Panc1 (cell line): ENCODE results near the gene PHF24. TPM values are rescaled to one million over a fixed set of nuclear protein-coding genes. Genes with fewer than 3 reads are reported as not detected.

Experiments used
- ATAC-seq: fragments of 200-7000 bp; cut with Tn5 transposase; 2 replicates; pipeline ENCODE4 v1.9.1; 2020; ENCODE audit warnings: mild to moderate bottlenecking, moderate library complexity
- BruUV-seq: library from RNA; stranded (reverse); fragments of 400-500 nt; replicated peaks from 2 replicates; lab custom pipeline; 2021; lab: Mats Ljungman, UMichigan
- CTCF ChIA-PET: fragments of 300-600 bp; sonication (Branson Sonifier 250); formaldehyde crosslinking; loops from one replicate; lab custom pipeline; 2022; ENCODE audit warnings: antibody characterized with exemption; lab: Charles Lee
- POLR2A ChIA-PET: fragments of 300-600 bp; sonication (Branson Sonifier 250); formaldehyde crosslinking; loops from one replicate; lab custom pipeline; 2022; ENCODE audit warnings: antibody characterized with exemption; lab: Charles Lee
- DNase-seq: peaks from one replicate; pipeline ENCODE4 v3.0.0-alpha.2; 2010; ENCODE audit warnings: low read depth, low spot score
- H3K27ac ChIP-seq: 2 replicates; pipeline ENCODE4 v1.5.1; 2011; ENCODE audit warnings: mild to moderate bottlenecking, low read length, inconsistent platforms
- H3K27me3 ChIP-seq: fragments of 200-500 bp; sonication (Bioruptor generic); 2 replicates; pipeline ENCODE4 v1.6.0; 2014; ENCODE audit warnings: low read length, inconsistent platforms; ENCODE audit not compliant: control insufficient read depth, insufficient read depth
- H3K36me3 ChIP-seq: fragments of 200-500 bp; sonication (Bioruptor generic); 2 replicates; pipeline ENCODE4 v1.5.1; 2014; ENCODE audit warnings: inconsistent platforms, mild to moderate bottlenecking, low read length, moderate library complexity; ENCODE audit not compliant: control insufficient read depth, insufficient read depth
- H3K4me1 ChIP-seq: 2 replicates; pipeline ENCODE4 v1.5.1; 2011; ENCODE audit warnings: inconsistent platforms, mild to moderate bottlenecking, low read length, moderate library complexity; ENCODE audit not compliant: control insufficient read depth, insufficient read depth
- H3K4me3 ChIP-seq, 2 experiments: 2 replicates each; pipeline ENCODE4 v1.5.1; 2011 to 2012; ENCODE audit warnings: low read depth in 2 of 2, low read length in 2 of 2, mild to moderate bottlenecking in 2 of 2, inconsistent platforms in 1 of 2, moderate library complexity in 1 of 2
- H3K9me3 ChIP-seq: fragments of 200-500 bp; sonication (Bioruptor generic); 2 replicates; pipeline ENCODE4 v1.5.1; 2014; ENCODE audit warnings: low read depth, mild to moderate bottlenecking, inconsistent platforms, low read length, moderate library complexity; ENCODE audit not compliant: control insufficient read depth, insufficient read depth
- CTCF ChIP-seq: fragments of 450-650 bp; IDR thresholded peaks from 2 replicates; pipeline ENCODE4 v1.5.1; 2017; ENCODE audit warnings: mild to moderate bottlenecking
- POLR2AphosphoS5 ChIP-seq: IDR thresholded peaks from 2 replicates; pipeline ENCODE4 v1.6.1; 2012; ENCODE audit warnings: mild to moderate bottlenecking, low read depth, low read length, moderate library complexity
- REST ChIP-seq, 2 experiments: IDR thresholded peaks; 2 replicates each; pipeline ENCODE4 v1.6.1; 2011 to 2012; ENCODE audit warnings: low read depth in 2 of 2, control low read depth in 1 of 2, low read length in 1 of 2, mild to moderate bottlenecking in 1 of 2, moderate library complexity in 1 of 2; ENCODE audit not compliant: insufficient read depth in 1 of 2
- SIN3A ChIP-seq: IDR thresholded peaks from 2 replicates; pipeline ENCODE4 v1.6.1; 2012; ENCODE audit warnings: low read depth, mild to moderate bottlenecking, low read length, moderate library complexity, borderline replicate concordance; ENCODE audit not compliant: insufficient read depth
- TCF7L2 ChIP-seq: IDR thresholded peaks from 2 replicates; pipeline ENCODE4 v1.6.1; 2011; ENCODE audit warnings: mild to moderate bottlenecking, low read depth, low read length, inconsistent platforms
- in situ Hi-C: cut with HindIII; loops from 2 replicates; pipeline ENCODE4 v1.10.0; 2016; ENCODE audit warnings: low sequenced_read_pairs, low pct_unique_long_range_greater_than_20kb
- intact Hi-C: fragments of 100-400 bp; cut with micrococcal nuclease; formaldehyde crosslinking; loops from one replicate; pipeline ENCODE4 v1.10.0; 2022; ENCODE audit not compliant: unreplicated experiment
- total RNA-seq: library from RNA; stranded (reverse); gene quantifications from one replicate; pipeline ENCODE4 v1.2.1, GENCODE V29; 2021; ENCODE audit not compliant: unreplicated experiment

PHF24 gene
- total RNA-seq, 1 experiment from 2014 or later = 0.08 TPM

- no peaks in the 10 kb centered on the region for H3K36me3 ChIP-seq
- TF ChIP-seq POLR2AphosphoS5 (no peak), REST (IDR thresholded peaks at IDR 0.05; ENCODE audit: insufficient read depth in 1 of 2, low read depth in 2 of 2, low read length in 1 of 2) (no peak), SIN3A (no peak), TCF7L2 (no peak), CTCF (no peak)
- no TSS peak for BruUV-seq
- intact Hi-C loops (no loop called here), in situ Hi-C loops (no loop called here)
- no peaks in the 10 kb centered on the region for H3K27me3 ChIP-seq
- POLR2A ChIA-PET = interaction anchor here (0.7 kb wide), 1 partner anchor 67 kb away, joined by 11 read pairs; no protein-coding TSS in a partner anchor
- DNase-seq = no peak
- no peak overlapping the region for H3K4me3 ChIP-seq
- ATAC-seq = no peak
- no peaks in the 10 kb centered on the region for H3K9me3 ChIP-seq
- peak overlapping the region; percentile 14; the same call in 1 of the 2 replicates for H3K27ac ChIP-seq
- CTCF ChIA-PET = no interaction called here
- peaks cover 12% of the 10 kb centered on the region for H3K4me1 ChIP-seq
Observed at GRCh38 chr9:35027374-35027773, 69.3 kb downstream of the PHF24 start.

DNA sequence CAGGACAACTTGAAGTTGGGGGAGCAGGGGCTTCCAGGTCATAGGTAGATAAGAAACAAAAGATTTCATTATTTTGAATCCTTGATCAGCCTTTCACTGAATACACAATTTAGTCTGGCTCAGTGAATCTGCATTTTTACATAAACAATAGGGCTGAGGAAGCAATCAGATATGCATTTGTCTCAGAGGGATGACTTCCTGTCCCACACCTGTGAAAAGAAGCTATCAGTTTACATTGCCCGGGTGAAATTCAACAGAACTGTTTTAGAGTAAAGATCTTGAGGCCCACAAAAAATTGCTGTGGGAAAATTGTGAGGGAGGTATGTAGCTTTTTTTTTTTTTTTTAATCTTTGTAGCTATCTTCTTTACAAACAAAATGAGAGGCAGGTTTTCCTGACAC lies 69.8 kb downstream of the PHF24 start:
- TF ChIP-seq TCF7L2 (no peak), REST (IDR thresholded peaks at IDR 0.05; ENCODE audit: insufficient read depth in 1 of 2, low read depth in 2 of 2, low read length in 1 of 2) (no peak), CTCF (no peak)
- no peaks in the 10 kb centered on the region for H3K27me3 ChIP-seq
- ChIA-PET CTCF (no interaction called here), POLR2A (interaction anchor here (0.7 kb wide), 1 partner anchor 67 kb away, joined by 11 read pairs; no protein-coding TSS in a partner anchor)
- intact Hi-C loops (no loop called here), in situ Hi-C loops (no loop called here)
- peaks cover 12% of the 10 kb centered on the region for H3K4me1 ChIP-seq
- ATAC-seq = no peak
- no peak overlapping the region for H3K27ac ChIP-seq
- DNase-seq = no peak
- BruUV-seq = no TSS peak
- no peak overlapping the region for H3K4me3 ChIP-seq
- H3K9me3 ChIP-seq = no peaks in the 10 kb centered on the region
- H3K36me3 ChIP-seq = no peaks in the 10 kb centered on the region
